Osteocyte (in vitro differentiated cells): ENCODE data around the gene KIF3B. TPM values are rescaled to one million over a fixed set of nuclear protein-coding genes. Genes with fewer than 3 reads are reported as not detected.

Experiments used
- DNase-seq: peaks from one replicate; pipeline ENCODE4 v3.0.0; 2021; ENCODE audit warnings: mixed read lengths; ENCODE audit not compliant: unreplicated experiment; ENCODE audit errors: extremely low spot score
- H3K27ac Mint-ChIP-seq: one replicate; pipeline ENCODE4 v1.8.0; 2021; ENCODE audit warnings: mild to moderate bottlenecking, mixed read lengths; ENCODE audit not compliant: unreplicated experiment
- H3K27me3 Mint-ChIP-seq: one replicate; pipeline ENCODE4 v1.8.0; 2021; ENCODE audit warnings: mixed read lengths; ENCODE audit not compliant: unreplicated experiment
- H3K36me3 Mint-ChIP-seq: one replicate; pipeline ENCODE4 v1.8.0; 2021; ENCODE audit warnings: mixed read lengths; ENCODE audit not compliant: unreplicated experiment
- H3K4me1 Mint-ChIP-seq: one replicate; pipeline ENCODE4 v1.8.0; 2021; ENCODE audit warnings: mixed read lengths; ENCODE audit not compliant: unreplicated experiment
- H3K4me3 Mint-ChIP-seq: one replicate; pipeline ENCODE4 v1.8.0; 2021; ENCODE audit warnings: mild to moderate bottlenecking, moderate library complexity, mixed read lengths; ENCODE audit not compliant: unreplicated experiment
- H3K9me3 Mint-ChIP-seq: one replicate; pipeline ENCODE4 v1.8.0; 2021; ENCODE audit warnings: mixed read lengths; ENCODE audit not compliant: unreplicated experiment
- CTCF ChIP-seq: fragments of 200-600 bp; sonication (generic); IDR thresholded peaks from 2 replicates; pipeline ENCODE4 v1.5.0; 2021; ENCODE audit warnings: antibody characterized with exemption, mild to moderate bottlenecking, moderate library complexity
- total RNA-seq: library from RNA; stranded (reverse); gene quantifications from 2 replicates; pipeline ENCODE4 v1.2.1, GENCODE V29; 2021

KIF3B gene
- total RNA-seq, 1 donor from 2014 or later, result 28.8 TPM

GRCh38 chr20:32315399-32315798 is 37.9 kb downstream of the KIF3B start:
- no peaks in the 10 kb centered on the region for H3K27me3 Mint-ChIP-seq

DNA sequence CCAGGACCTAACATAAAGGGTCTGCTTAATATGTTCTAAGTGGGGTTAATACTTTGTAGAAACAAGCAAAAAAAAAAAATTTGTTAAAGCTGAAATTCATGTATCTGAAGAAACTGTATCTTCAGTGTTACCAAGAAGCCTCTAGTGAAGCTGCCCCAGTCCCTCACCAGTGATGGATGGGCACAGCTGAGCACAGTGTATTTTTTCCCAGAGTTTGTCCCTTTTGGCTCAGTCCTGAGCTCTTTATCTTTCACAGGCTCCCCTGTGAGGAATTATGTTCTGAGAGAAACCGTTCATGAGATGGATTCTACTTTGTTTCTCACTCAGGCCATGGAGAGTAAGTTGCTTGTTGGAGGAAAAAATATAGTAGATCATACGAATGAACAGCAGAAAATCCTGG is 38.4 kb downstream of the KIF3B start:
- Mint-ChIP-seq H3K27ac (no peak overlapping the region), H3K4me1 (no peaks in the 10 kb centered on the region), H3K36me3 (peaks cover 39% of the 10 kb centered on the region), H3K27me3 (no peaks in the 10 kb centered on the region), H3K9me3 (no peaks in the 10 kb centered on the region), H3K4me3 (no peak overlapping the region)
- DNase-seq, result no peak
- TF ChIP-seq CTCF, result no peak

More at GRCh38 chr20:32315399-32315798, 37.9 kb downstream of the KIF3B start:
- Mint-ChIP-seq H3K36me3 (peaks cover 38% of the 10 kb centered on the region), H3K4me3 (no peak overlapping the region), H3K9me3 (no peaks in the 10 kb centered on the region), H3K4me1 (no peaks in the 10 kb centered on the region), H3K27ac (no peak overlapping the region)
- DNase-seq, result no peak
- TF ChIP-seq CTCF, result no peak

DNA sequence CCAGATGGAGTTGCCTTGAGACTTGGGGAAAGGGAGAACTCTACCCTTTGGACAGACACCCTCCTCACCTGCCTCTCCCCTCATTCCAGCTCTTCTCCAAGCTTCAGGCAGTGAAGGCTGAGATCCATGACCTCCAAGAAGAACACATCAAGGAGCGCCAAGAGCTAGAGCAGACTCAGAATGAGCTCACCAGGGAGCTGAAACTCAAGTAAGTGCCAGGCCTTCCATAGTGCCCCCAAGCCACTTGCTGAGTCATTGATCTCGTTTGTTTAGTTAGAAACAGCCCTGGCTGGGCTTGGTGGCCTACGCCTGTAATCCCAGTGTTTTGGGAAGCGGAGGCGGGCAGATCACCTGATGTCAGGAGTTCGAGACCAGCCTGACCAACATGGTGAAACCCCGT is 39.2 kb downstream of the KIF3B start:
- no peak overlapping the region for H3K4me3 Mint-ChIP-seq

DNA sequence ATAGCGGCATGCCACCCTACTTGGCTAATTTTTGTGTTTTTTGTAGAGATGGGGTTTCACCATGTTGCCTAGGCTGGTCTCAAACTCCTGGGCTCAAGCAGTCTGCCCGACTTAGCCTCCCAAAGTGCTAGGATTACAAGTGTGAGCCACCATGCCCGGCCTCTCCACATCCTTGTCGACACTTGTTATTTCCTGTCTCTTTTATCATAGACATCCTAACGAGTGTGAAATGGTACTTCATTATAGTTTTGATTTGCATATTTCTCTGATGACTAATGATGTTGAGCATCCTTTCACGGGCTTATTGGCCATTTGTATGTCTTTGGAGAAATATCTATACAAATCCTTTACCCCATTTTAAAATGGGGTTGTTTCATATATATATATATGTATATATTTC is 41.6 kb downstream of the KIF3B start:
- Mint-ChIP-seq H3K4me1 (no peaks in the 10 kb centered on the region), H3K4me3 (no peak overlapping the region), H3K27me3 (no peaks in the 10 kb centered on the region), H3K27ac (no peak overlapping the region), H3K9me3 (no peaks in the 10 kb centered on the region), H3K36me3 (peaks cover 37% of the 10 kb centered on the region)
- no peak for DNase-seq
- no peak for TF ChIP-seq CTCF

More for the DNA sequence above, 39.2 kb downstream of the KIF3B start:
- no peaks in the 10 kb centered on the region for H3K9me3 Mint-ChIP-seq
- no peak overlapping the region for H3K27ac Mint-ChIP-seq
- no peaks in the 10 kb centered on the region for H3K27me3 Mint-ChIP-seq
- no peak for DNase-seq
- H3K36me3 Mint-ChIP-seq, result peaks cover 37% of the 10 kb centered on the region
- no peaks in the 10 kb centered on the region for H3K4me1 Mint-ChIP-seq
- TF ChIP-seq CTCF, result no peak

GRCh38 chr20:32320305-32320704 is 42.9 kb downstream of the KIF3B start:
- Mint-ChIP-seq H3K27me3 (no peaks in the 10 kb centered on the region), H3K4me3 (no peak overlapping the region), H3K9me3 (no peaks in the 10 kb centered on the region), H3K4me1 (no peaks in the 10 kb centered on the region), H3K27ac (no peak overlapping the region), H3K36me3 (peaks cover 30% of the 10 kb centered on the region)
- TF ChIP-seq CTCF, result no peak
- no peak for DNase-seq
